ENCODE results near the gene STEAP4. TPM values are rescaled to one million over a fixed set of nuclear protein-coding genes. Genes with fewer than 3 reads are reported as not detected.
A peak's percentile ranks its signal among the peaks of the same experiment; 100 is the strongest.
"Not testable (repeated sequence)": the region's sequence is repeated elsewhere in the genome, so short reads cannot be mapped to it uniquely, and the experiment has no call there.

The STEAP4 gene
- total RNA-seq, 1 donor from 2014 or later: 0.16 TPM

- DNase-seq: no peak
Observed at GRCh38 chr7:88268051-88268450, 38.6 kb downstream of the STEAP4 start.

DNA sequence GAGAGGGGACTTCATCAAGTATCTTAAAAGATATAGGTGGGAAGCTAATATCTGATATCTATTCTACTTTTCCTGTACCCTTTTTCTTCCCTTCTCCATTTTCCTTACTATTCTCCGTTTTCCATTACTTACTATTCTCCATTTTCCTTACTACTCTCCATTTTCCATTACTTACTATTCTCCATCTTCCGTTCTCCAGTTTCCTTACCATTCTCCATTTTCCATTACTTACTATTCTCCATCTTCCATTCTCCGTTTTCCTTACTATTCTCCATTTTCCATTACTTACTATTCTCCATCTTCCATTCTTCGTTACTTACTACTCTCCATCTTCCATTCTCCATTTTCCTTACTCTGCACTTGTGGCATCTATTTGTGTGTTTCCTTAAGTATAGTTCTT lies 39.3 kb downstream of the STEAP4 start:
- DNase-seq: no peak

- DNase-seq: not testable (repeated sequence)
Observed at GRCh38 chr7:88264987-88265386, 41.7 kb downstream of the STEAP4 start.

- no peak for DNase-seq
Observed at GRCh38 chr7:88262562-88262961, 44.1 kb downstream of the STEAP4 start.

GRCh38 chr7:88260719-88261118 lies 46.0 kb downstream of the STEAP4 start:
- no peak for DNase-seq

GRCh38 chr7:88259656-88260380 lies 46.9 kb downstream of the STEAP4 start:
- DNase-seq: no peak

DNA sequence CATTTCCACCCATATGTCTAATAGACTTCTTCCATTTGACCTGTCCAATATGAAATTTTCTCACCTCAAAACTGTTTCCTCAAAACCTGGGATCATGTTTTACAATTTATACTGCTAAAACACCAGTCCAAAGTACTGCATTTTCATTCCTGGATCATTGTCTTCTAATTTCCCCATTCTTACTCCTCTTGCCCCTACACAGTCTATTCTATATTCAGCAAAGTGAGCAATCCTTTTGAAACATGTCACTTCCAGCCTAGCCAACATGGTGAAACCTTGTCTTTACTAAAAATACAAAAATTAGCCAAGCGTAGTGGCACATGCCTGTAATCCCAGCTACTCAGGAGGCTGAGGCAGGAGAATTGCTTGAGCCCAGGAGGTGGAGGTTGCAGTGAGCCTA lies 48.4 kb downstream of the STEAP4 start:
- DNase-seq: not testable (repeated sequence)

DNA sequence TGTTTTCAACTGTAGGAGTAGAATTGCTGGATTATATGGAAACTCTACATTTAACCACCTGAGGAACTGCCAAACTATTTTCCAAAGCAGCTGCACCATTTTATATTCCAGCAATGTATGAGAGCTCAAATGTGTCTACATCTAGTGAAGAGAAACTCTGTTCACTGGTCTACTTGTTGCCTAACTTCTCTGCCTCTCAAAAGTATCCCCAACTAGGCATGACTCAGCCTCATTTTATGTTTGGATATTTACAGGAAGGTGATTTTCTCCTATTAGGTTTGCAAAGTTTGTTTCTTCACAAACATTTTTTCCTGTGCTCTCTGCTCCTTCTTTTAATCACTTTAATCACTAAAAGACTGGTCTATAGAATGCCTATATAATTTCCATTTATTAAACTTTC lies 49.8 kb downstream of the STEAP4 start:
- DNase-seq: no peak

- DNase-seq: no peak
Observed at GRCh38 chr7:88254721-88255424, 51.8 kb downstream of the STEAP4 start.

DNA sequence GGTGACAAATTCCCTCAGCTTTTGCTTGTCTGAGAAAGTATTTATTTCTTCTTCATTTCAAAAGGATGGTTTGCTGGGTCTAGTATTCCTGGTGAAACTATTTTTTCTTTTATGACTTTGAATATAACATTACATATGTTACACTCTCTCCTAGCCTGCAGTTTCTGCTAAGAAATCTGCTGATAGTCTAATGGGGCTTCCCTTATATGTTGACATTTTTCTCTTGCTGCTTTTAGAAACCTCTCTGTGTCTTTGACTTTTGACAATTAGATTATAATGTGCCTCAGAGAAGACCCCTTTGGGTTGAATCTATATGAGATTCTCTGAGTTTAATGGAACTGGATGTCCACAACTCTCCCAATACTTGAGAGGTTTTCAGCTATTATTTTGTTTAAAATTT lies 53.1 kb downstream of the STEAP4 start:
- no peak for DNase-seq

DNA sequence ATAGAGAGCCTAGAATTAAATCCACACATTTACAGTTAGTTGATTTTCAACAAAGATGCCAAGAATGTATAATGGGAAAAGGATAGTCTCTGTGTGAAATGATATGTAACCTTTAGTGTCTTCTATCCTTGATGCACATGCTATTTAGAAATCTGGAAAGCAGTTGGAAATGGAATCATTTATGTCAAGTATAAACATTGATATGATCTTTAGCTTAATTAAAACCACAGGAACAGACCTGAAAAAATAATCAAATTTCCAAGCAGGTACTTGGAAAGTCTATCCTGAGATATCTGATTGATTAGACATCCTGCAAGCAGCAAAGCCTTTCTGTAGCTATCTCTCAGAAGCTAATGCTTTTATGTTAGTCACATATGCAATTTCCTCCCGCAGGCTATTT lies 62.4 kb downstream of the STEAP4 start:
- DNase-seq: no peak

GRCh38 chr7:88243345-88243909 lies 63.3 kb downstream of the STEAP4 start:
- DNase-seq: peak; percentile 10

- no peak for DNase-seq
Observed at GRCh38 chr7:88239852-88240251, 66.8 kb downstream of the STEAP4 start.

GRCh38 chr7:88233828-88234227 lies 72.9 kb downstream of the STEAP4 start:
- DNase-seq: no peak

DNA sequence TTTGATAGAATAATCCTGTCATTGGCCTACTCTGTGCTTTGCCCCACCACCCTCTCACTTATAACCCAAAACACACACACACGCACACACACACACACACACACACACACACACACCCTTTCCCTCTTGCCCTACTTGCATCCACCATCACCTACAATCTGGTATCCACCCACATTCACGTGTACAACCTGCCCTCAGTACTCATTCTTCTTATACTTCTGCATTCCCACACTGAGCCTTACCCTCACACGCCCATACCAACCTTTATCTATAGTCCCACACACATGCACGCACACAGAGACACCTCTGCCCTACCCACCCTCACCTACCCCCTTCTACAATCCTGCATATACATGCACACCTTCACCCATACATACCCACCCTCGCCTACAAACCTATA lies 76.0 kb downstream of the STEAP4 start:
- no peak for DNase-seq

GRCh38 chr7:88229302-88229995 lies 77.2 kb downstream of the STEAP4 start:
- DNase-seq: no peak

DNA sequence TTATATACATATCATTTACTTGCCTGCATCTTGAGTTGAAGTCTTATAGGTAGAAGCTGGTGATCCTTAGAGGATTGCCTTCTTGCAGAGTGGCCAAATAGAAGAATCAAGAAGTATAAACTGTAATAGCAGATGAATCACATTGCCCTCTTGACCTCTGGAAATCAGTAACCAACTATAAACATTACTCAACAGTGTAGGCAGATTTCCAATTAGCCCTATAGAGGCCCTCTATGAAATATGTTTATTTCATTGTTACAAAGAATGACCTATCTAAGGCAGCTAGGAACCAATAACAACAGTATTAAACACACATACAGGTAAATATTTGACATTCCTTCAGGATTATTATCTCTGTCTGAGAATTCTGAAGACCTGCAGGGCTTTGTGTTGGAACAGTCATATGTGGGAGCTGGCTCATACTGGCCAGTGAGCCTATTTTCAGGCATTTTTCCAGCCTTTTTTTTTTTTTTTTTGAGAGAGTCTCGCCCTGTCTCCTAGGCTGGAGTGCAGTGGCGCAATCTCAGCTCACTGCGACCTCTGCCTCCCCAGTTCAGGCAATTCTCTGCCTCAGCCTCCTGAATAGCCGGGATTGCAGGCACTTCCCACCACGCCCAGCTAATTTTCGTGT lies 79.7 kb downstream of the STEAP4 start:
- no peak for DNase-seq

- DNase-seq: no peak
Observed at GRCh38 chr7:88226201-88226600, 80.5 kb downstream of the STEAP4 start.

DNA sequence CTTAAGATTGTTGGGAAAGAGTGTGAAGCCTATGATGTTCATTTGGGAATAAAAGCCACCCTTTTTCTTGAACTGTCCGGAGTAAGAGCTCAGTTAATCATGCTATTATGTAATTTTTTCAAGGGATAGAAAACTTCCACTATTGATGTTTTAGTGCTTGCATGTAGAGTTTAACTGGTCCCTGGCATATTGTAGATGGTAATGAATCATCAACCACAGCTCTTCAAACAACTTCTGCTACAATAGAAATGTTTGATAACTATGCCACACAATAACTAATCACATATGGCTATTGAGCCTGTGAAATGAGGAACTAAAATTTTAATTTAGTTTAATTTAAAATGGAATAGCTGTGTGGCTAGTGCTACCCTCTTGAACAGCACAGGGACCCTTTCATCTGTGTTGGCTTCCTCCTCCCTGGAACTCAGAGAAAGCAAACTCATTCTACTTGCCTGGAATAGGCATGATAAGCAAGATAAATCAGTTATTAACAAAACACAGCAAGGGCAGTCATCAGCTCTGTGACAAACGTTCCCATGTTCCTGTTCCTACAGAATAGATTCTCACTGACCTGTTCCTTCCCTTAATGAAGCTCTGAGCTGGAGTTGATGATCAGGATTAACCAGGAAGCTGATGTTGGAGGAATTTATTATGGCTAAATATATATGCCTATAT lies 82.0 kb downstream of the STEAP4 start:
- no peak for DNase-seq

GRCh38 chr7:88223265-88223664 lies 83.4 kb downstream of the STEAP4 start:
- no peak for DNase-seq

Data from occipital lobe (tissue), 2 donors.